ENCODE data around the gene ZDHHC1. TPM values are rescaled to one million over a fixed set of nuclear protein-coding genes. Genes with fewer than 3 reads are reported as not detected.
"Not testable (repeated sequence)": the region's sequence is repeated elsewhere in the genome, so short reads cannot be mapped to it uniquely, and the experiment has no call there.

ZDHHC1 gene
- total and polyA plus RNA-seq, 2 donors (not counting 3 experiments of a cell fraction or from before 2014, with no cell fraction given), result 11.4 to 14.4 TPM

DNA sequence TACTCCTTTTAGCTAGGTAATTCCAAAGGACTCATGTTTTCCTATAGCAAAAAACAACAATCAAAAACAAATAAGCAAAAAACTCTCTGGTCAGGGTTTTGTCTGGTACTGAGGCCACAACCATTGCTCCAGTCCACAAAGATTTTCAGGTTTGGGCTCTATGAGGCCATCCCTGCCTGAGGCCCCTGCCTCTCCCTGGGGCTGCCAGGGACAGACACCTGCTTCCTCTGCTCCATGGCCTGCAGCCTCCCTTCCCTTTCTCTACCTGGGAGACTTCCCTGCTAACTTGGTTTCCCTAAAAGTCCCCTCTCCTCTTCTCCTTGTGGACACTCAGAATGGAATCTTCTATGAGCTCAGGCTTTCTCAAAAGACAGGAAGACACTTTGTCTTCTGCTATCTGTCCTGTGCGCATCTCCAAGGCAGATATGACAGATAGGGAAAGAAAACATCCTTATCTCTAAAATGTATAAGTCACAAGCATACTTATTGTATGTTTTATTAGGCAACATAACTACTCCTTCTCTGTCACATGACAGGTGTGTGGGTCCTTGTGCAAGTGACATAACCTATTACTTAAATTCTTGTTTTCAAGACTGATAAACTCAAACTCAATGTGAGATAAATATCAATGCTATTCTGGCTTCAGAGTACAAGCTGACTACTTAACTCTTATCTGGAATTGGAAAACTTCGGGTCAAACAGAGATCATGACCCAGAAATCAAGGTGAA, 1.2 kb upstream of the ZDHHC1 start:
- ChIA-PET POLR2A (no interaction called here), CTCF (interaction anchor here (1.1 to 3.4 kb wide), 5 partner anchors 10 to 157 kb away, joined by 3 to 19 read pairs (median 4); no protein-coding TSS in a partner anchor)
- dilution Hi-C loops (cut with MboI; ENCODE audit: extremely low pct_ligation_motif_present, low sequenced_read_pairs), result no loop called here
- no peak overlapping the region for H3K9ac ChIP-seq (replicated peaks; ENCODE audit: extremely low read depth, insufficient read depth, low read length)
- peaks cover 2% of the 10 kb centered on the region for H3K79me2 ChIP-seq (ENCODE audit: control insufficient read depth, insufficient read depth, low read length)
- peaks cover 13% of the 10 kb centered on the region for H3K4me1 ChIP-seq (ENCODE audit: control insufficient read depth, extremely low read depth, insufficient read depth, low read length)
- H3K4me3 ChIP-seq (replicated peaks in 1 of 3; ENCODE audit: insufficient read depth in 1 of 3, low read depth in 1 of 3, low read length in 3 of 3), result no peak overlapping the region
- no peak for TF ChIP-seq FOS (IDR thresholded peaks at IDR 0.05; ENCODE audit: borderline replicate concordance, insufficient read depth, low read length)
- TF ChIP-seq, protein P1, sequence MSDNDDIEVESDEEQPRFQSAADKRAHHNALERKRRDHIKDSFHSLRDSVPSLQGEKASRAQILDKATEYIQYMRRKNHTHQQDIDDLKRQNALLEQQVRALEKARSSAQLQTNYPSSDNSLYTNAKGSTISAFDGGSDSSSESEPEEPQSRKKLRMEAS (IDR thresholded peaks at IDR 0.05; ENCODE audit: insufficient read depth, insufficient read length), result no peak
- TF ChIP-seq POLR2A (IDR thresholded peaks at IDR 0.05; ENCODE audit: low read depth, low read length), result no peak
- TF ChIP-seq MYC (IDR thresholded peaks at IDR 0.05; ENCODE audit: low read depth, low read length), result no peak
- no peaks in the 10 kb centered on the region for H3K9me3 ChIP-seq (replicated peaks; ENCODE audit: control insufficient read depth, insufficient read depth, low read length)
- H4K20me1 ChIP-seq (replicated peaks; ENCODE audit: control insufficient read depth, extremely low read depth, insufficient read depth, low read length), result no peaks in the 10 kb centered on the region
- FAIRE-seq (no peak), DNase-seq (ENCODE audit: low read depth, low spot score) (no peak)
- no peak overlapping the region for H3K27ac ChIP-seq (ENCODE audit: insufficient read depth, low read depth, low read length)
- BruUV-seq (replicated peaks), result TSS peak; percentile 19
- intact Hi-C loops (cut with micrococcal nuclease), result no loop called here
- no peak overlapping the region for H3K4me2 ChIP-seq (ENCODE audit: insufficient read depth, low read length)
- no peaks in the 10 kb centered on the region for H3K9me1 ChIP-seq (replicated peaks; ENCODE audit: control insufficient read depth, extremely low read depth, insufficient read depth, low read length)
- H3K27me3 ChIP-seq (ENCODE audit: control insufficient read depth in 2 of 2, insufficient read depth in 2 of 2, low read length in 2 of 2), result no peaks in the 10 kb centered on the region
- no peaks in the 10 kb centered on the region for H3K36me3 ChIP-seq (ENCODE audit: control insufficient read depth in 2 of 2, extremely low read depth in 1 of 2, insufficient read depth in 2 of 2, low read length in 2 of 2)
- no peak overlapping the region for H2AFZ ChIP-seq (ENCODE audit: low read depth, low read length)

DNA sequence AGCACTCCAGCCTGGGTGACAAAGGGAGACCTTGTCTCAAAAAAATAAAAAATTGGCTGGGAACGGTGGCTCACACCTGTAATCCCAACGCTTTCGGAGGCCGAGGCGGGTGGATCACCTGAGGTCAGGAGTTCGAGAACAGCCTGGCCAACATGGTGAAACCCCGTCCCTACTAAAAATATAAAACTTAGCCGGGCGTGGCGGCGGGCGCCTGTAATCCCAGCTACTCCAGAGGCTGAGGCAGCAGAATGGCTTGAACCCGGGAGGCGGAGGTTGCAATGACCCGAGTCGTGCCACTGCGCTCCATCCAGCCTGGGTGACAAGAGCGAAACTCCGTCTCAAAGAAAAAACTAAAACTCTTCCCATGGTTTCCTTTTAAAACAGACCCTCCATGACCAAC, 856 bp downstream of the ZDHHC1 start:
- TSS peak; percentile 18 for BruUV-seq (replicated peaks)
- FAIRE-seq; H3K9me3 ChIP-seq (replicated peaks; ENCODE audit: control insufficient read depth, insufficient read depth, low read length); H3K9me1 ChIP-seq (replicated peaks; ENCODE audit: control insufficient read depth, extremely low read depth, insufficient read depth, low read length); H3K27me3 ChIP-seq (ENCODE audit: control insufficient read depth in 2 of 2, insufficient read depth in 2 of 2, low read length in 2 of 2); intact Hi-C loops (cut with micrococcal nuclease); H3K79me2 ChIP-seq (ENCODE audit: control insufficient read depth, insufficient read depth, low read length); H3K36me3 ChIP-seq (ENCODE audit: control insufficient read depth in 2 of 2, extremely low read depth in 1 of 2, insufficient read depth in 2 of 2, low read length in 2 of 2); dilution Hi-C loops (cut with MboI; ENCODE audit: extremely low pct_ligation_motif_present, low sequenced_read_pairs); POLR2A ChIA-PET; H4K20me1 ChIP-seq (replicated peaks; ENCODE audit: control insufficient read depth, extremely low read depth, insufficient read depth, low read length); DNase-seq (ENCODE audit: low read depth, low spot score); H2AFZ ChIP-seq (ENCODE audit: low read depth, low read length): not testable (repeated sequence)
- H3K9ac ChIP-seq (replicated peaks; ENCODE audit: extremely low read depth, insufficient read depth, low read length), result peak overlapping the region; percentile 93
- CTCF ChIA-PET, result interaction anchor here (4.1 to 5.6 kb wide), 2 partner anchors 13 to 16 kb away, joined by 15 to 35 read pairs; no protein-coding TSS in a partner anchor
- peak overlapping the region; percentile 89 for H3K4me2 ChIP-seq (ENCODE audit: insufficient read depth, low read length)
- H3K27ac ChIP-seq (ENCODE audit: insufficient read depth, low read depth, low read length), result peak overlapping the region; percentile 81
- peak overlapping the region; percentile 76 to 84 (median 82) for H3K4me3 ChIP-seq (replicated peaks in 1 of 3; ENCODE audit: insufficient read depth in 1 of 3, low read depth in 1 of 3, low read length in 3 of 3)
- H3K4me1 ChIP-seq (ENCODE audit: control insufficient read depth, extremely low read depth, insufficient read depth, low read length), result peaks cover 13% of the 10 kb centered on the region
